ENCODE results near the gene SYT15B. TPM values are rescaled to one million over a fixed set of nuclear protein-coding genes. Genes with fewer than 3 reads are reported as not detected.
A peak's percentile ranks its signal among the peaks of the same experiment; 100 is the strongest.
"Not testable (repeated sequence)": the region's sequence is repeated elsewhere in the genome, so short reads cannot be mapped to it uniquely, and the experiment has no call there.

Gene SYT15B
- total RNA-seq, 3 donors from 2014 or later, result 0.60 to 1.3 (median 0.98) TPM

DNA sequence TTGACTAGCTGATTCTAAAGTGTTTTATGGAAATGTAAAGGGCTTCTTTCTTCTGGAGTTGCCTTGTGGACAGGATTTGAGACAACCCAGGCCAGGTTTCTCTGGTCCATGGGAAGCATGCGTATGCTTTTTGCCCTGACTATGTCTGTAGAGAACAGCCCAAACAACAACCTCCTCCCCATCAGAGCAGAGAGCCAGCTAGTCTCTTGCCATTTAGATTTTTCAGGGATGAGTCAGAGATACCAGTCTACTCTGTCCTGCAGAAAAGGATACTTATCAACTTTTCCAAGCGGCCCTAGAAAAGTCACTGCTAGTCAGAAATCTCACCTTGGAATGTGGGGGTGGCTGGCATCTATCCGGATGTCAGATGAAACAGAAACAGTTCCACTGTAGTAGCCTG, 11.6 kb downstream of the SYT15B start:
- H3K4me3 ChIP-seq; H3K36me3 ChIP-seq (ENCODE audit: low read depth); H3K9me3 ChIP-seq; intact Hi-C loops (cut with DNase I, micrococcal nuclease); H3K4me1 ChIP-seq (ENCODE audit: low read depth); ATAC-seq; DNase-seq: not testable (repeated sequence)

GRCh38 chr10:47750360-47750759, 13.0 kb downstream of the SYT15B start:
- ATAC-seq; intact Hi-C loops (cut with DNase I, micrococcal nuclease); H3K4me3 ChIP-seq; H3K36me3 ChIP-seq (ENCODE audit: low read depth); H3K9me3 ChIP-seq; DNase-seq; H3K4me1 ChIP-seq (ENCODE audit: low read depth): not testable (repeated sequence)

DNA sequence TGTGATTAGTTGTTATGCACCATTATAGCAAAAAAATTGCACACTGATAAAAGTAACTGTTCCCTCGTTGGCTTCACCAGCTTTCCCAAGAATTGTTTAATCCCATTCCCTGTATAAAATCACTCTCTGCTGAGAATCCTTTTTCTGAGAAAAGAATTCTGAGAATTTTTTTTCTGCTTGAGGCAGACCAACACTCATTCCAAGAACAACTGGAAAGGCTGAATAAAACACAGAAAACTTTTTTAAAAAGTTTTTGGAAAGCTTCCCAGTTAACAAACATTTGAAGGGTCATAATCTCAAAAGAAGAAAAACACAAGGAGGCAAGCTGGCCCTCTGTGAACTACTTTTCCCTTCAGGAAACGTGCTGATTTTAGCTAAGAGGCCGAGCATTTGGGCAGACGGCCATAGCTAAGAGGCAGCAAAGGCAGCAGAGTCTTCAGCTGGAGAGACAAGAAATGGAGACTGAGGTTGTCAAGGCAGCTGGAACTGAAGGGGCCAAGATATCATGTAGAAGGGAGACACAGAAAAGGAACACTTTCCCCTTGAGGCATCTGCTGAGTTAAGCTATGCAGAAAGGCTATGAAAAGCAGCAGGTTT, 16.5 kb downstream of the SYT15B start:
- H3K9me3 ChIP-seq; H3K4me3 ChIP-seq; H3K36me3 ChIP-seq (ENCODE audit: low read depth); DNase-seq; H3K4me1 ChIP-seq (ENCODE audit: low read depth); ATAC-seq; intact Hi-C loops (cut with DNase I, micrococcal nuclease): not testable (repeated sequence)

- H3K36me3 ChIP-seq (ENCODE audit: low read depth); H3K9me3 ChIP-seq; intact Hi-C loops (cut with DNase I, micrococcal nuclease); ATAC-seq; H3K4me1 ChIP-seq (ENCODE audit: low read depth); DNase-seq; H3K4me3 ChIP-seq: not testable (repeated sequence)
Observed at GRCh38 chr10:47744881-47745280, 18.5 kb downstream of the SYT15B start.

GRCh38 chr10:47743611-47744550, 19.5 kb downstream of the SYT15B start:
- DNase-seq, result peak in 2 of 3 donors; percentile 7 to 51

GRCh38 chr10:47740868-47741267, 22.5 kb downstream of the SYT15B start:
- H3K4me1 ChIP-seq (ENCODE audit: low read depth); H3K36me3 ChIP-seq (ENCODE audit: low read depth); intact Hi-C loops (cut with DNase I, micrococcal nuclease); DNase-seq; H3K9me3 ChIP-seq; H3K4me3 ChIP-seq: not testable (repeated sequence)
- ATAC-seq, result peak; percentile 62

More at GRCh38 chr10:47743611-47744550, 19.5 kb downstream of the SYT15B start:
- ATAC-seq, result peak; percentile 97
- H3K36me3 ChIP-seq (ENCODE audit: low read depth); H3K9me3 ChIP-seq; intact Hi-C loops (cut with DNase I, micrococcal nuclease); H3K4me3 ChIP-seq; H3K4me1 ChIP-seq (ENCODE audit: low read depth): not testable (repeated sequence)

DNA sequence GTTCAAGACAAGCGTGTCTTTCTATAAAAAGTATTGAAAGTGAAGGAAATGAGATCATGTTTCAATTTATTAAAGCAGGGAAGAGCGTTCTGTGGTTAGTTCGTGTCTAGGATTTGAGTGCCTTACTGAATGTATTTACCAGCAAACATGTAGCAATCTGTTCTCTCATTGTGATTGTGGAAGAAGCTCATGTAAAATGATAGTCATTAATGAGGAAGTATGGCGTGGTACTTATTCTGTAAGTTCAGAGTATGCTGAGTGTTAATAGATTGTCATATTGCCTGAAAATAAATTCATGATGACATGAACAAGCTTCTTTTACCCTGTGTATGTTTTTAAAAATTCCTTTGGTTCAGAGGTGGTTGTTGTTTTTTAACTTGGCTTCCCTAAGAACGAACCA, 32.5 kb downstream of the SYT15B start:
- H3K4me1 ChIP-seq (ENCODE audit: low read depth); ATAC-seq; DNase-seq; H3K36me3 ChIP-seq (ENCODE audit: low read depth); H3K9me3 ChIP-seq; H3K4me3 ChIP-seq; intact Hi-C loops (cut with DNase I, micrococcal nuclease): not testable (repeated sequence)

DNA sequence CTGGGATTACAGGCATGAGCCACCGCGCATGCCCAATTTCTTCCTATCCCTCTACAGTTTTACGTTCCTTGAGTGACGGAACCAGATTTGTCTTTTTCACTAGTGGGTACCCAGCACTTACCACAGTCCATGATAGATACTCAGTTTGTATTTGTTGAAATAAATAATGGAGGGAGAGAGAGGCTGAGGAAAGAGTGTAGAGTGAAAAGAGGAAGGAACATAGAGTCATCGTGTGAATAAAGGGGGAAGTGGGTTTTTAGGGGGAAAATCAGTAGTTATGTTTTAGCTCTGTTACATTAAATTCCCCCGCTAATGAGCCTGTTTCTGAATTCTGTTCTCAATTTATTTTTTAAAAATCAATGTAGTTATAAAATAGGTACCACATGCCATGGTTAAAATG, 37.7 kb downstream of the SYT15B start:
- DNase-seq; ATAC-seq; H3K4me1 ChIP-seq (ENCODE audit: low read depth); H3K9me3 ChIP-seq; H3K36me3 ChIP-seq (ENCODE audit: low read depth); H3K4me3 ChIP-seq; intact Hi-C loops (cut with DNase I, micrococcal nuclease): not testable (repeated sequence)

DNA sequence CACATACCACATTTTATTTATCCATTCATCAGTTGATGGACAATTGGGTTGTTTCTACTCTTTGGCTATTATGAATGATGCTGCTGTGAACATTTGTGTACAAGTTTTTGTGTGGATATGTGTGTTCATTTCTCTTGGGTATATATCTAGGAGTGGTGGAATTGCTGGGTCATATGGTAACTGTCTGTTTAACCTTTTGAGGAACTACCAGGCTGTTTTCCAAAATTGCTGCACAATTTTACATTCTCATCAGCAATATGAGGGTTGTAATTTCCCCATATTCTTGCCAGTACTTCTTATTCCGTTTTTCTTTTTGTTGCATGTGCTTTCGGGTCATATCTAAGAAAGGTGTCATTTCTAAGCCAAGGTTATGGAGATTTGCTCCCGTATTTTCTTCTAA, 38.3 kb downstream of the SYT15B start:
- H3K36me3 ChIP-seq (ENCODE audit: low read depth); DNase-seq; H3K4me1 ChIP-seq (ENCODE audit: low read depth); H3K4me3 ChIP-seq; intact Hi-C loops (cut with DNase I, micrococcal nuclease); ATAC-seq; H3K9me3 ChIP-seq: not testable (repeated sequence)

DNA sequence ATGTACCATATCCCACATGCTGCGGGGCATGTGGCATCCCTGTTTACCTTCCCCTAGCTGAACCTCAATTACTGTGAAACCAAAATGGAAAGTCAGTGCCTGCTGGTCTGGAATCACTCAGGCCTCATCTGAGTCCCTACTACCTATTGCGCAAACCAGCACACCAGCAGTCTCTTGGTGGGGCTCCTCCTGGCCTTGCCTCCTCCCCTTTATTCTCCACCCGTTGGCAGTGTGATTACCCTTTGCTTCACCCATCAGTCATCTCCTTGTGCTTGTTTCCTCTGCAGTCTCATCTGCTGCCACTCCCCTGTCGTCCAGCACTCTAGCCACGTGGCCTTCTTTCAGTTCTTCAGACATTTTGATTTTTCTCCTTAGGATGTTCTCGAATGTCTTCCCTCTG, 39.3 kb downstream of the SYT15B start:
- DNase-seq; H3K36me3 ChIP-seq (ENCODE audit: low read depth); intact Hi-C loops (cut with DNase I, micrococcal nuclease); ATAC-seq; H3K4me1 ChIP-seq (ENCODE audit: low read depth); H3K4me3 ChIP-seq; H3K9me3 ChIP-seq: not testable (repeated sequence)

- H3K4me1 ChIP-seq (ENCODE audit: low read depth); H3K4me3 ChIP-seq; H3K9me3 ChIP-seq; ATAC-seq; DNase-seq; H3K36me3 ChIP-seq (ENCODE audit: low read depth); intact Hi-C loops (cut with DNase I, micrococcal nuclease): not testable (repeated sequence)
Observed at GRCh38 chr10:47723362-47723761, 40.0 kb downstream of the SYT15B start.

DNA sequence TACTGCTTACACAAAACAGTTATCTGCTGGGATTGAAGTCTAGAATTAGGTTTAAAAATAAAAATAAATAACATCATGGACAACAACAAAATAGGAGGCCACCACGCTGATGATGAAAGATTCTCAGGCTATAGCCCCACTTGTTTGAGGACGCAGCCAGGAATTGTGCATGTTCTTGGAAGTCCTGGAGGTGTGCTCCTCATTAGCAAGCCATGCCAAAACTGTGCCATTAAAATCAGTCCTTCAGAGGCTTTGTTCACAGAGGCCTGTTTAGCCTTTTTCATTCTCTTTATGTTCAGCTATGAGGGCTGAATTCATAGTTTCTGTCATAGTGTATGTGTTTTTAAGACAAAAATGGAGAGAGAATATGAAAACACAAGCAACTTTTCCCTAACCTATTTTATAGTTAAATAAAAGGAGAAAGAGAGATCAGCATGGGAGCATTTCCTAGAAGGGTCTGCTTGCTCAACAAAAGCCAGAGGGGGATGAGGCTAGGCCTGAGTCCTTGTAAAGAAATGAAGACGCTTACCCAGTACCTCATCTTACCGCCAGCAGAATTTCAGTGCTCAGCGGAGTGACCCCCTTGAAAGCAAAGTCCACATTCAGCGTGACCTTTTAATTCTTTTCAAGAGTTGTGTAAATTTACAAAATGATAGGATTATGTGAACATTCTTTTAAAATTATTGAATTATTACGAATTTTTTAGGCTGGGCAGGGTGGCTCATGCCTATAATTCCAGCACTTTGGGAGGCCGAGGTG, 46.2 kb downstream of the SYT15B start:
- DNase-seq; intact Hi-C loops (cut with DNase I, micrococcal nuclease); H3K36me3 ChIP-seq (ENCODE audit: low read depth); ATAC-seq; H3K9me3 ChIP-seq; H3K4me3 ChIP-seq; H3K4me1 ChIP-seq (ENCODE audit: low read depth): not testable (repeated sequence)

Data from mucosa of descending colon (tissue), 3 donors.